CD4-positive, alpha-beta T cell treated with Interferon alpha-2 for 1 hour (primary cell): ENCODE data around the gene ARHGAP4.

ENCODE experiments used
- DNase-seq, 2 donors: peaks; one replicate each; pipeline ENCODE4 v3.0.0-alpha.2; 2020 to 2022

Gene ARHGAP4

GRCh38 chrX:153961292-153961691, 35.2 kb upstream of the ARHGAP4 start:
- DNase-seq: no peak

GRCh38 chrX:153960786-153961185, 34.7 kb upstream of the ARHGAP4 start:
- no peak for DNase-seq

GRCh38 chrX:153960077-153960476, 34.0 kb upstream of the ARHGAP4 start:
- DNase-seq: no peak

- DNase-seq: no peak
Observed at GRCh38 chrX:153959649-153960048, 33.6 kb upstream of the ARHGAP4 start.

- no peak for DNase-seq
Observed at GRCh38 chrX:153958605-153959004, 32.5 kb upstream of the ARHGAP4 start.

GRCh38 chrX:153957224-153957623, 31.2 kb upstream of the ARHGAP4 start:
- no peak for DNase-seq

- no peak for DNase-seq
Observed at GRCh38 chrX:153956044-153956907, 30.2 kb upstream of the ARHGAP4 start.

- DNase-seq: no peak
Observed at GRCh38 chrX:153955228-153955732, 29.2 kb upstream of the ARHGAP4 start.

- DNase-seq: no peak
Observed at GRCh38 chrX:153954558-153955227, 28.6 kb upstream of the ARHGAP4 start.

GRCh38 chrX:153953892-153954557, 28.0 kb upstream of the ARHGAP4 start:
- DNase-seq: no peak

GRCh38 chrX:153953342-153953830, 27.3 kb upstream of the ARHGAP4 start:
- peak; percentile 76 to 83 for DNase-seq

- no peak for DNase-seq
Observed at GRCh38 chrX:153952373-153953026, 26.4 kb upstream of the ARHGAP4 start.

GRCh38 chrX:153951683-153952372, 25.8 kb upstream of the ARHGAP4 start:
- DNase-seq: no peak

GRCh38 chrX:153950127-153950526, 24.1 kb upstream of the ARHGAP4 start:
- DNase-seq: no peak

GRCh38 chrX:153948847-153949805, 23.1 kb upstream of the ARHGAP4 start:
- no peak for DNase-seq

- DNase-seq: no peak
Observed at GRCh38 chrX:153948002-153948466, 22.0 kb upstream of the ARHGAP4 start.

- peak; percentile 82 to 84 for DNase-seq
Observed at GRCh38 chrX:153947009-153947769, 21.1 kb upstream of the ARHGAP4 start.

GRCh38 chrX:153945956-153946943, 20.2 kb upstream of the ARHGAP4 start:
- DNase-seq: no peak

- DNase-seq: no peak
Observed at GRCh38 chrX:153944800-153945150, 18.7 kb upstream of the ARHGAP4 start.
